Neural progenitor cell (in vitro differentiated cells): ENCODE measurements around the gene HMX2. TPM values are rescaled to one million over a fixed set of nuclear protein-coding genes. Genes with fewer than 3 reads are reported as not detected.

Experiments used
- DNase-seq: peaks from one replicate; pipeline ENCODE4 v3.0.0-alpha.2; 2016; ENCODE audit warnings: low spot score
- H2AFZ ChIP-seq: fragments of 200-600 bp; sonication (generic); replicated peaks from 2 replicates; pipeline ENCODE4 v1.6.1; 2016; ENCODE audit warnings: antibody characterized with exemption
- H3F3A ChIP-seq: fragments of 200-600 bp; sonication (generic); 2 replicates; pipeline ENCODE4 v1.6.1; 2016; ENCODE audit warnings: antibody characterized with exemption, low read depth
- H3K27ac ChIP-seq: fragments of 200-600 bp; sonication (generic); 2 replicates; pipeline ENCODE4 v1.5.1; 2016; ENCODE audit warnings: mild to moderate bottlenecking
- H3K27me3 ChIP-seq: fragments of 200-600 bp; sonication (generic); 2 replicates; pipeline ENCODE4 v1.6.1; 2016; ENCODE audit warnings: mild to moderate bottlenecking, moderate library complexity
- H3K36me3 ChIP-seq: fragments of 200-600 bp; sonication (generic); 2 replicates; pipeline ENCODE4 v1.5.1; 2016
- H3K4me1 ChIP-seq: fragments of 200-600 bp; sonication (generic); 2 replicates; pipeline ENCODE4 v1.6.1; 2016; ENCODE audit warnings: mixed run types
- H3K4me2 ChIP-seq: fragments of 200-600 bp; sonication (generic); 2 replicates; pipeline ENCODE4 v1.6.1; 2016
- H3K4me3 ChIP-seq: fragments of 200-600 bp; sonication (generic); 2 replicates; pipeline ENCODE4 v1.5.1; 2016
- H3K79me2 ChIP-seq: fragments of 200-600 bp; sonication (generic); 2 replicates; pipeline ENCODE4 v1.6.1; 2016; ENCODE audit warnings: low read depth
- H3K9ac ChIP-seq: fragments of 200-600 bp; sonication (generic); 2 replicates; pipeline ENCODE4 v1.6.1; 2016
- H3K9me3 ChIP-seq: fragments of 200-600 bp; sonication (generic); 2 replicates; pipeline ENCODE4 v1.5.1; 2016; ENCODE audit warnings: low read depth
- H4K20me1 ChIP-seq: fragments of 200-600 bp; sonication (generic); 2 replicates; pipeline ENCODE4 v1.6.1; 2016; ENCODE audit warnings: low read depth
- H3K27ac Mint-ChIP-seq: 3 replicates; pipeline ENCODE4 v1.8.0; 2021; ENCODE audit warnings: mixed read lengths
- H3K27me3 Mint-ChIP-seq: 2 replicates; pipeline ENCODE4 v1.8.0; 2022; ENCODE audit warnings: low read depth, mild to moderate bottlenecking, inconsistent platforms, moderate library complexity, mixed read lengths; ENCODE audit not compliant: insufficient read depth
- H3K36me3 Mint-ChIP-seq: 3 replicates; pipeline ENCODE4 v1.8.0; 2021; ENCODE audit warnings: mixed read lengths
- H3K4me1 Mint-ChIP-seq: 3 replicates; pipeline ENCODE4 v1.8.0; 2021; ENCODE audit warnings: mixed read lengths
- H3K4me3 Mint-ChIP-seq: 3 replicates; pipeline ENCODE4 v1.8.0; 2021; ENCODE audit warnings: mild to moderate bottlenecking, moderate library complexity, mixed read lengths
- H3K9me3 Mint-ChIP-seq: 3 replicates; pipeline ENCODE4 v1.8.0; 2020; ENCODE audit warnings: mixed read lengths
- EZH2 ChIP-seq: fragments of 200-600 bp; sonication (generic); IDR thresholded peaks from 2 replicates; pipeline ENCODE4 v1.6.1; 2017; ENCODE audit warnings: antibody characterized with exemption, mild to moderate bottlenecking, moderate library complexity
- EZH2phosphoT487 ChIP-seq: fragments of 200-600 bp; sonication (generic); IDR thresholded peaks from 2 replicates; pipeline ENCODE4 v1.6.1; 2017; ENCODE audit warnings: antibody characterized with exemption
- total RNA-seq: library from RNA; depleted of rRNA; stranded (reverse); fragments of >200 nt; gene quantifications from 2 replicates; pipeline ENCODE4 v1.2.3, GENCODE V29; 2015; ENCODE audit warnings: low replicate concordance
- TF ChIP-seq, protein P1 (sequence below): fragments of 200-600 bp; sonication (generic); IDR thresholded peaks from 2 replicates; pipeline ENCODE4 v1.5.1; 2017; ENCODE audit warnings: antibody characterized with exemption, mild to moderate bottlenecking

Gene HMX2
- total RNA-seq, 1 donor from 2014 or later = 0.21 TPM

DNA sequence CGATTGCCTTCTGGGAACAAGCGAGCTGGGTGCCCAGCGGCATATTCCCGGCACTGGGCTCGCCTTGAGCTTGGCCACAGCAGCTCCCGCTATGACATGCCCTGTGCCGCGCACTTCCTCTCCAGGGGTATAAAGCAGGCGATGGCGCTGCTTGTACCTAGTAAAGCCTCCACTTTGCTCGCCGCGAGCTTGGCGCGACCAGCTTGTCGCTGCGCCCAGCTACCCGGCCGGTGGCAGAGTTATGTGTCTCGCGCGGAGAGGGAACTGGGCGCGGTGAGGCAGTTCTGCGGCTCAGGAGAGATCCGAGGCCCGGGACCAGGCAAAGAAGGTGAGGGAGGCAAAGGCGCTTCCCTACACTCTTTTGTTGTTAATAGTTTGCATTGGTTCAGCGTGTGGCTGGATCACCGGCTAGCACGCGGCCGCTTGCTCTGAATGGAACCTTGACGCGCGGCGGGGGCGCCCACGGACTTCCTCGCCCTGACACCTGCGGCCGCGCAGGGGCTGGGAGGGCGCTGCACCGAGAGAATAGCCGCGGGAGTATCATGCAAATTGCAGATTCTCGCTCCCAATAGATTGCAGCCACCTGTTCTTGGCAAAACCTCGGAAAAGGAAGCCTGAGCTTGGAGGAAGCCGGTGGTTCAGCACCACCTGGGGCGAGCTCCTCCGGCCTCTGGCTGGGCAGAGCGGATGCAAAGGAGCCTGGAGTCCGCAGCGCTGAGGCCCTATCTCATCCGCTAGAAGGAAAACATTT, 3.2 kb downstream of the HMX2 start:
- H3F3A ChIP-seq = peaks cover 35% of the 10 kb centered on the region
- H3K27me3 Mint-ChIP-seq = peaks cover 51% of the 10 kb centered on the region
- H3K27ac Mint-ChIP-seq = no peak overlapping the region
- H3K27me3 ChIP-seq = peaks cover 76% of the 10 kb centered on the region
- H3K4me3 ChIP-seq = peak overlapping the region; percentile 43
- peaks cover 65% of the 10 kb centered on the region for H4K20me1 ChIP-seq
- no peaks in the 10 kb centered on the region for H3K9me3 ChIP-seq
- peaks cover 6% of the 10 kb centered on the region for H3K36me3 Mint-ChIP-seq
- peaks cover 41% of the 10 kb centered on the region for H3K4me1 ChIP-seq
- H3K4me3 Mint-ChIP-seq = peak overlapping the region; percentile 76
- H3K4me1 Mint-ChIP-seq = peaks cover 42% of the 10 kb centered on the region
- H3K79me2 ChIP-seq = peaks cover 19% of the 10 kb centered on the region
- H2AFZ ChIP-seq = peak overlapping the region; percentile 64
- H3K36me3 ChIP-seq = peaks cover 10% of the 10 kb centered on the region
- TF ChIP-seq EZH2 (peak; percentile 94), EZH2phosphoT487 (peak; percentile 91)
- TF ChIP-seq, protein P1, sequence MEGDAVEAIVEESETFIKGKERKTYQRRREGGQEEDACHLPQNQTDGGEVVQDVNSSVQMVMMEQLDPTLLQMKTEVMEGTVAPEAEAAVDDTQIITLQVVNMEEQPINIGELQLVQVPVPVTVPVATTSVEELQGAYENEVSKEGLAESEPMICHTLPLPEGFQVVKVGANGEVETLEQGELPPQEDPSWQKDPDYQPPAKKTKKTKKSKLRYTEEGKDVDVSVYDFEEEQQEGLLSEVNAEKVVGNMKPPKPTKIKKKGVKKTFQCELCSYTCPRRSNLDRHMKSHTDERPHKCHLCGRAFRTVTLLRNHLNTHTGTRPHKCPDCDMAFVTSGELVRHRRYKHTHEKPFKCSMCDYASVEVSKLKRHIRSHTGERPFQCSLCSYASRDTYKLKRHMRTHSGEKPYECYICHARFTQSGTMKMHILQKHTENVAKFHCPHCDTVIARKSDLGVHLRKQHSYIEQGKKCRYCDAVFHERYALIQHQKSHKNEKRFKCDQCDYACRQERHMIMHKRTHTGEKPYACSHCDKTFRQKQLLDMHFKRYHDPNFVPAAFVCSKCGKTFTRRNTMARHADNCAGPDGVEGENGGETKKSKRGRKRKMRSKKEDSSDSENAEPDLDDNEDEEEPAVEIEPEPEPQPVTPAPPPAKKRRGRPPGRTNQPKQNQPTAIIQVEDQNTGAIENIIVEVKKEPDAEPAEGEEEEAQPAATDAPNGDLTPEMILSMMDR = peak; percentile 9
- no peak overlapping the region for H3K27ac ChIP-seq
- no peak overlapping the region for H3K9ac ChIP-seq
- peak; percentile 71 for DNase-seq
- peaks cover 2% of the 10 kb centered on the region for H3K9me3 Mint-ChIP-seq
- peak overlapping the region; percentile 80 for H3K4me2 ChIP-seq

DNA sequence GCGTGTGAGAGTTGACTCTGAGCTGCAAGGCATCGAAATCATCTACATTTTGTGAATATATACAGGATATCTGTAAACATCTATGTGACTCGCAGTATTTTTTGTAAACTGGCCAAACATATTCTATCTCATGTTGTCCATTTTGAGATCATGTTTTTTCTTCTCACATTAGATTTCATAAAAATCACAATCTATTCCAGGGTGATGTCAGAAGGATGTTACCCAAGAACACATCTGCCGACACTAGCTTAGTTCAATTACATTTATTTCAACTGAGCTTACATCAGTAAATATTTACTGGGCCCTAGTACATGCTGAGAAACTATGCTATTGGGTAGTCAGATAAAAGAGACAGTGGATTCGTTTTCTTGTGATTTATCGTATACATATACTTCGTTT, 3.8 kb downstream of the HMX2 start:
- Histone ChIP-seq H4K20me1 (peaks cover 65% of the 10 kb centered on the region), H3K36me3 (peaks cover 16% of the 10 kb centered on the region), H3K9me3 (no peaks in the 10 kb centered on the region), H3F3A (peaks cover 29% of the 10 kb centered on the region), H3K4me1 (peaks cover 37% of the 10 kb centered on the region), H3K27ac (no peak overlapping the region), H3K79me2 (peaks cover 25% of the 10 kb centered on the region), H3K9ac (no peak overlapping the region), H2AFZ (no peak overlapping the region), H3K4me2 (peak overlapping the region; percentile 80), H3K27me3 (peaks cover 70% of the 10 kb centered on the region), H3K4me3 (peak overlapping the region; percentile 43)
- no peak overlapping the region for H3K27ac Mint-ChIP-seq
- peaks cover 8% of the 10 kb centered on the region for H3K36me3 Mint-ChIP-seq
- H3K27me3 Mint-ChIP-seq = peaks cover 47% of the 10 kb centered on the region
- TF ChIP-seq EZH2 = no peak
- TF ChIP-seq EZH2phosphoT487 = peak; percentile 5
- TF ChIP-seq, protein P1 = no peak
- H3K4me3 Mint-ChIP-seq = peak overlapping the region; percentile 76
- H3K9me3 Mint-ChIP-seq = peaks cover under 1% of the 10 kb centered on the region
- no peak for DNase-seq
- peaks cover 42% of the 10 kb centered on the region for H3K4me1 Mint-ChIP-seq

DNA sequence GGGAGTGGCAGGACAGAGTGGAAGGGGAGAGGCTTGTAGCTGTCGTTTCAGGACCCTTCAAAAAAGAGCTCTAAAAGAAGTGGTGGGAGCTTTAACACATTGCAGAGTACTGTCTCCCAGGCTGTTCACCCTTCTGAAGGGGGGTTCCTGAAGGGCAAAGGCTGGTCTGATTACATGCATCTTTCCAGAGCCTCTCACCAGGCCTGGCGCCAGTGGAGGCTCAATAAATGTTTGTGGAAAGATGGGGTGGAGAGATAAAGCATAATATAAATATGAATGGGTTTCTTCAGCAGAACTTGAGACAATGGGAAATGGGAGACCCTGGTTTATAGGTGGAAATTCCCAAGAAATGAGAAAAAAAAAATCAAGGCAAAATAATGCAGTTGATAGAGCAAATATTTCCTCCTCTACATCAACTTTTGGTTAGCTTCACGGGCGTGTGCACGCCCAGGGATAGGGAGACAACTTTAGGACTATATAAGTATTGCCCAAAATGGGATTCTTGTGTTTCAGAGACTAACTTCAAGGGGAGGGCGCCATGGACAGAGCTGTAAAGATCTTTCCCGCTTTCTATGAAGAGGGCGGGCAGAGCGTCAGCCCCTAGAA, 5.7 kb downstream of the HMX2 start:
- H3F3A ChIP-seq = peaks cover 22% of the 10 kb centered on the region
- peak overlapping the region; percentile 100 for H3K4me3 Mint-ChIP-seq
- no peak overlapping the region for H3K27ac ChIP-seq
- peaks cover 67% of the 10 kb centered on the region for H4K20me1 ChIP-seq
- no peak for DNase-seq
- no peaks in the 10 kb centered on the region for H3K9me3 Mint-ChIP-seq
- TF ChIP-seq, protein P1 = no peak
- TF ChIP-seq EZH2 (no peak), EZH2phosphoT487 (no peak)
- H3K36me3 ChIP-seq = peaks cover 26% of the 10 kb centered on the region
- peaks cover 43% of the 10 kb centered on the region for H3K79me2 ChIP-seq
- peaks cover 52% of the 10 kb centered on the region for H3K27me3 ChIP-seq
- H3K4me1 Mint-ChIP-seq = peaks cover 52% of the 10 kb centered on the region
- no peaks in the 10 kb centered on the region for H3K9me3 ChIP-seq
- H3K27ac Mint-ChIP-seq = peak overlapping the region; percentile 99
- no peak overlapping the region for H3K4me3 ChIP-seq
- no peak overlapping the region for H3K4me2 ChIP-seq
- no peak overlapping the region for H2AFZ ChIP-seq
- H3K27me3 Mint-ChIP-seq = peaks cover 38% of the 10 kb centered on the region
- peaks cover 36% of the 10 kb centered on the region for H3K4me1 ChIP-seq
- H3K9ac ChIP-seq = no peak overlapping the region
- peaks cover 24% of the 10 kb centered on the region for H3K36me3 Mint-ChIP-seq
